ENCODE results near the gene STRIP2.
"Not testable (repeated sequence)": the region's sequence is repeated elsewhere in the genome, so short reads cannot be mapped to it uniquely, and the experiment has no call there.

DNA sequence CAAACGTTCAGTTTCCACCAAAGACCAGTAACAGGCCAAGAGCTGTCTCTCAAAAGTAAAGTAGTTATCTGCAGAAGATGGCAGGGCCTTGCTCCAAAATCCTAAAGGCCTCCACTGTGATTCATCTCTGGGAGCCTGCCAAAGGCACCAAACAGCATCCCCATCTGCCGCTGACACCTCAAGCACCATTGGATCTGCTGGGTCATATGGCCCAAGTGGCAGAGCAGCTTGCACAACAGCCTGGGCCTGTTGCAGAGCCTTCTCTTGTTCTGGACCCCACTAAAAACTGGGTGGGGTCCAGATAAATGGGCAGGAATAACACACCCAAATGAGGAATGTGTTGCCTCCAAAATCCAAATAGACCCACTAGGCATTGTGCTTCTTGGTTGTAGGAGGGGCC is 12.7 kb downstream of the STRIP2 start:
- TF ChIP-seq, protein P1, sequence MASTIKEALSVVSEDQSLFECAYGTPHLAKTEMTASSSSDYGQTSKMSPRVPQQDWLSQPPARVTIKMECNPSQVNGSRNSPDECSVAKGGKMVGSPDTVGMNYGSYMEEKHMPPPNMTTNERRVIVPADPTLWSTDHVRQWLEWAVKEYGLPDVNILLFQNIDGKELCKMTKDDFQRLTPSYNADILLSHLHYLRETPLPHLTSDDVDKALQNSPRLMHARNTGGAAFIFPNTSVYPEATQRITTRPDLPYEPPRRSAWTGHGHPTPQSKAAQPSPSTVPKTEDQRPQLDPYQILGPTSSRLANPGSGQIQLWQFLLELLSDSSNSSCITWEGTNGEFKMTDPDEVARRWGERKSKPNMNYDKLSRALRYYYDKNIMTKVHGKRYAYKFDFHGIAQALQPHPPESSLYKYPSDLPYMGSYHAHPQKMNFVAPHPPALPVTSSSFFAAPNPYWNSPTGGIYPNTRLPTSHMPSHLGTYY (CRISPR knock-in tag; IDR thresholded peaks at IDR 0.05): not testable (repeated sequence)
- TF ChIP-seq JUN (CRISPR knock-in tag; IDR thresholded peaks at IDR 0.05); TEAD4 (CRISPR knock-in tag; IDR thresholded peaks at IDR 0.05); NR2C2 (CRISPR knock-in tag; IDR thresholded peaks at IDR 0.05); ELF4 (CRISPR knock-in tag; IDR thresholded peaks at IDR 0.05; ENCODE audit: low read depth): not testable (repeated sequence)
- TF ChIP-seq, protein P2, sequence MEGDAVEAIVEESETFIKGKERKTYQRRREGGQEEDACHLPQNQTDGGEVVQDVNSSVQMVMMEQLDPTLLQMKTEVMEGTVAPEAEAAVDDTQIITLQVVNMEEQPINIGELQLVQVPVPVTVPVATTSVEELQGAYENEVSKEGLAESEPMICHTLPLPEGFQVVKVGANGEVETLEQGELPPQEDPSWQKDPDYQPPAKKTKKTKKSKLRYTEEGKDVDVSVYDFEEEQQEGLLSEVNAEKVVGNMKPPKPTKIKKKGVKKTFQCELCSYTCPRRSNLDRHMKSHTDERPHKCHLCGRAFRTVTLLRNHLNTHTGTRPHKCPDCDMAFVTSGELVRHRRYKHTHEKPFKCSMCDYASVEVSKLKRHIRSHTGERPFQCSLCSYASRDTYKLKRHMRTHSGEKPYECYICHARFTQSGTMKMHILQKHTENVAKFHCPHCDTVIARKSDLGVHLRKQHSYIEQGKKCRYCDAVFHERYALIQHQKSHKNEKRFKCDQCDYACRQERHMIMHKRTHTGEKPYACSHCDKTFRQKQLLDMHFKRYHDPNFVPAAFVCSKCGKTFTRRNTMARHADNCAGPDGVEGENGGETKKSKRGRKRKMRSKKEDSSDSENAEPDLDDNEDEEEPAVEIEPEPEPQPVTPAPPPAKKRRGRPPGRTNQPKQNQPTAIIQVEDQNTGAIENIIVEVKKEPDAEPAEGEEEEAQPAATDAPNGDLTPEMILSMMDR (IDR thresholded peaks at IDR 0.05): not testable (repeated sequence)
- TF ChIP-seq, protein P3, sequence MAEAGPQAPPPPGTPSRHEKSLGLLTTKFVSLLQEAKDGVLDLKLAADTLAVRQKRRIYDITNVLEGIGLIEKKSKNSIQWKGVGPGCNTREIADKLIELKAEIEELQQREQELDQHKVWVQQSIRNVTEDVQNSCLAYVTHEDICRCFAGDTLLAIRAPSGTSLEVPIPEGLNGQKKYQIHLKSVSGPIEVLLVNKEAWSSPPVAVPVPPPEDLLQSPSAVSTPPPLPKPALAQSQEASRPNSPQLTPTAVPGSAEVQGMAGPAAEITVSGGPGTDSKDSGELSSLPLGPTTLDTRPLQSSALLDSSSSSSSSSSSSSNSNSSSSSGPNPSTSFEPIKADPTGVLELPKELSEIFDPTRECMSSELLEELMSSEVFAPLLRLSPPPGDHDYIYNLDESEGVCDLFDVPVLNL (CRISPR knock-in tag; IDR thresholded peaks at IDR 0.05; ENCODE audit: borderline replicate concordance, low read depth): not testable (repeated sequence)

All from WTC11 (cell line).